AG10803 (cell line): ENCODE measurements around the gene RHCG.

Experiments
- DNase-seq: peaks from one replicate; pipeline ENCODE4 v3.0.0; 2010; ENCODE audit warnings: low read depth
- H3K4me3 ChIP-seq: 2 replicates; pipeline ENCODE4 v1.5.1; 2011; ENCODE audit warnings: mild to moderate bottlenecking, low read length, control low read depth
- TF ChIP-seq, protein P1 (sequence below): conservative IDR thresholded peaks from 2 replicates; pipeline ENCODE4 v1.5.1; 2011; ENCODE audit warnings: mild to moderate bottlenecking, low read length, control low read depth, inconsistent platforms

RHCG gene

DNA sequence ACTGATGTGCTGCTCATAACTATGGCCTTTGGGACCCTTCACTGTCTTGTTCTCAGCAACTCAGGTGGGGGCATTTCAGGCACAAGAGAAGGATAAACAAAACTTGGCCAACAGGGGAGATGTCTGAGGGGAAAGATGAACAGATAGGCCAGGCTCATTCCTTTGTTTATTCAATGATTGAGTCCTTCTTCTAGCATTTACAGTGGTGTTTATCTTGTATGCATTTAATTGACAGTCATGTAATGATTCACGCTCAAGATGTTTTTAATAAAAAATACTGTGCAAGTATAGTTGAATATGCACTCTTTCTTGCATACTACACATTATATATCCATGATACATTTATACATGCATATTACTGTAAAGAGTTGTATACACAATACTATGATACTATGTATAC lies 44.5 kb downstream of the RHCG start:
- no peak overlapping the region for H3K4me3 ChIP-seq
- TF ChIP-seq, protein P1, sequence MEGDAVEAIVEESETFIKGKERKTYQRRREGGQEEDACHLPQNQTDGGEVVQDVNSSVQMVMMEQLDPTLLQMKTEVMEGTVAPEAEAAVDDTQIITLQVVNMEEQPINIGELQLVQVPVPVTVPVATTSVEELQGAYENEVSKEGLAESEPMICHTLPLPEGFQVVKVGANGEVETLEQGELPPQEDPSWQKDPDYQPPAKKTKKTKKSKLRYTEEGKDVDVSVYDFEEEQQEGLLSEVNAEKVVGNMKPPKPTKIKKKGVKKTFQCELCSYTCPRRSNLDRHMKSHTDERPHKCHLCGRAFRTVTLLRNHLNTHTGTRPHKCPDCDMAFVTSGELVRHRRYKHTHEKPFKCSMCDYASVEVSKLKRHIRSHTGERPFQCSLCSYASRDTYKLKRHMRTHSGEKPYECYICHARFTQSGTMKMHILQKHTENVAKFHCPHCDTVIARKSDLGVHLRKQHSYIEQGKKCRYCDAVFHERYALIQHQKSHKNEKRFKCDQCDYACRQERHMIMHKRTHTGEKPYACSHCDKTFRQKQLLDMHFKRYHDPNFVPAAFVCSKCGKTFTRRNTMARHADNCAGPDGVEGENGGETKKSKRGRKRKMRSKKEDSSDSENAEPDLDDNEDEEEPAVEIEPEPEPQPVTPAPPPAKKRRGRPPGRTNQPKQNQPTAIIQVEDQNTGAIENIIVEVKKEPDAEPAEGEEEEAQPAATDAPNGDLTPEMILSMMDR, result no peak
- DNase-seq, result no peak

DNA sequence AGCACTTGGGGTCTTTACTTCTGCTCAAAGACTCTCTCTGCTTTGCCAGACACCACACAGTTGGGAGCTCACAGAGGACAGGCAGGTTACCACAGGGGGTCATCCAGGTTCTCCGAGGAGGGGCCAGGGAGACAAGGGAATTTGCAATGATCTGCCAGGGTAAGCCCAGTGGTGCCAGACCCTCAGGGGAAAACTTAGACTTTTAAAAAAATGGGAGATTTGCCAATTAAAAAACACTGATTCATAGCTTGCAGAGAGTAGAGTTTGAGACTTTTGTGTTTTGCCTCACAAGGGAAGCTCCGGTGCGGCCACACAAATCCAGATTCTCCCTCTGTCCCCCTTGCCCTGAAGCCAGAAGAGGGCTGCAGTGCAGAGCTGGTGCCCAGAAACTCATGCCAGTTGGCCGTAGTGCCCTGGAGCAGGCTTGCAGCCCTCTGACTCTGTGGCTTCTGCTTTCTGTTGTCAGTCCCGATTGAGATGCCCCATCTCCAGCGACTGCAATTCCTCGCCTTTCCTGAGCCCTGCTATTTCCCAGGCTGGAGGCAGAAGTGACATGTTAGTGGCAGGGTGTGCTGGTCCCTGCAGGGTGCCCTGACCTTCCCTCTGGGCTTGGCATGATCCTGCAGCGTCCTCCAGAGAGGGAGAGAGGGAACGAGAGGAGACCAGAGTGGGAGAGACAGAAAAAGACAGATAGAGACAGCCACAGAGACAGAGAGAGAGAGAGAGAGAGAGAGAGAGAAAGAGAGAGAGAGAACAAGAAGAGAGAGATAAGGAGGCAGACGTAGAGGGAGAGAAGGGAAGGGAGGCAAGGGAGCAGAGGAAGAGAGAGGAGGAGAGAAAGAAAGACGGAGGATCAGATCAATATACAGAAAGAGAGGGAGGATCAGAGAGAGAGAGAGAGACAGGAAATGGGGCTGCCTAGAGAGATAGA lies 46.0 kb downstream of the RHCG start:
- TF ChIP-seq, protein P1, result no peak
- DNase-seq, result no peak
- H3K4me3 ChIP-seq, result no peak overlapping the region

DNA sequence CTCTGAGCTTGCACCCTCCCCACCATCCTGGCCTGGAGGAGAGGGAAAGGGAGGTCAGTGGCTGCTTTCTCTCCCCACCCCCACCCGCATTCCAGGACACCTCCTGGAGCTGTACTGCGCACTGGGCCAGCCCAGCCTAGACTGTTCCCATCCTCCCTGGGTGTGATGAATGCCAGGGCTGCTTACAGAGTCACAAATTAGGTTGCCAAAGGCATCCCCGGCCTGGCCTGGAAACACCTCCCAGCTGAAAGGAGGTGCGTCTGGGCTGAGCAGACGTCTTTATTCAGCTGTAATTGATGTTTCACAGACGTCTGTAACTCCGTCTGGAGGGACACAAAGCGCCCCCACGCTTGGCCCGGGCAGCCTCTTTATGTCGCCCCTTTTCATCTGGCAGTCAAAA lies 47.6 kb downstream of the RHCG start:
- DNase-seq, result no peak
- H3K4me3 ChIP-seq, result no peak overlapping the region
- TF ChIP-seq, protein P1, result no peak

DNA sequence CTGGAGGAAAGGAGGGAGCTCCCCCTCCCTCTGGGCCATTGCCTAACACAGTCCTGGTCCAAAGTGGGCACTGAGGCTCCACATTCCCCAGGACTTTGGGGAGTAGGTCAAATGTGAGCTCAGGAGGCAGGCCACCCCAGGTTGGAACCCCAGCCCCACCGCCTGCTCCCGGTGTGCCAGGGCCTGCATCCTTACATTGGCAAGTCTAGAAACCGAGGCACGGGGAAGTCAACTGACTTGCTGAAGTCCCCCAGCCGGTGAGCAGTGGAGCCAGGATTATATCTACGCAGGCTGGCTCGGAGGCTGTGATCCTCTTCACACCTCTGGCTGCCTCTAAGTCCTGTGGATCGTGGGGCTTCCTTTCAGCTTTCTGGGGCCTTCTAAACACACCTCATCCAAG lies 48.7 kb downstream of the RHCG start:
- TF ChIP-seq, protein P1, result no peak
- no peak for DNase-seq
- H3K4me3 ChIP-seq, result no peak overlapping the region

DNA sequence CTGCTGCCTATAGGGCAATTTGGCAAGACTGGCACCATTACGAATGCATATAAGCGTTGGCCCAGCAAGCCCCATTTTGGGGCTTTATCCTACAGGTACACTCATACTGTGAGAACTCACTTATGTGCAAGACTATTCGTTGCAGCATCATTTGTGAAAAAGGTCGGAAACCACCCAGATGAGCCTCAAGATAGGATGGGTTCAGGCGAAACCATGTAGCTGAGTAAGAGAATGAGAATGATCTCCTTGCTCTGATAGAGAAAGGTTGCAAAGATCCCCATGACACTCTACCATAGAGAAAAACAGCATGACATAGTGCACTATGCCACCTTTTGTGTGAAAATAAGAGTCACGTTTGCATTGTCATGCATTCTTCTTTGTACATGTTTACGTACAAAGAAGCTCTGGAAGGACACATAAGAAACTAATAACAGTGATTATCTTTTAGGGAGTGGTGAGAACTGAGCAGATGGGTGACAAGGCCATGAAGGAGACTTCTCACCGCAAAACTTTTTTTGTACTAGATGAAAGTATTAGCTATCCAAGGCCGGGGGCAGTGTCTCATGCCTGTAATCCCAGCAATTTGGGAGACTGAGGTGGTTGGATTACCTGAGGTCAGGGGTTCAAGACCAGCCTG lies 50.0 kb downstream of the RHCG start:
- TF ChIP-seq, protein P1, result no peak
- DNase-seq, result no peak
- no peak overlapping the region for H3K4me3 ChIP-seq

DNA sequence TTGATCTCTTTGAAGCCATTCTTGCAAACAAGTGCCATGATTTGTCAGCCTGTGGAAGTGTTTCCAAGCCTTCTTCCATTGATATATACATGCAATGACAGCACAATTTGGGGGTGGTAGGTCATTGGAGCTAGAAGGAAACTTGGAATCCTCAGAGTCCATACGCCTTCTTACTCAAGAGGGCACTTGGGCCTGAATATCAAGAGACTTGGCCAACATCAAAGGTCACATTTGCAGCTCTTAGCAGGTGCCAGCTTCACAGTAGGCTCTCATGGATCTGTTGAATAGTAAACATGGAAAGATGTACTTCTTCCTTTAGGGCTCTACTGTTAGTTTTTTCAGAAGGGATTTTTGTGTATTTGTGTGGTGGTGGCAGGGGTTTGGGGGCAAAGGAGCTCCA lies 50.9 kb downstream of the RHCG start:
- TF ChIP-seq, protein P1, result no peak
- H3K4me3 ChIP-seq, result no peak overlapping the region
- DNase-seq, result no peak
